OCI-LY1 (cell line): Measurements from ENCODE around the gene ABCF3.

ENCODE experiments used
- CTCF ChIP-seq: fragments of 200-600 bp; sonication (generic), shearing (Covaris generic); IDR thresholded peaks from 2 replicates; pipeline ENCODE4 v1.5.1; 2017; ENCODE audit warnings: mild to moderate bottlenecking, antibody characterized with exemption, low read length, moderate library complexity, mixed read lengths
- EZH2 ChIP-seq: fragments of 200-600 bp; sonication (generic), shearing (Covaris generic); IDR thresholded peaks from 2 replicates; pipeline ENCODE4 v1.8.0; 2017; ENCODE audit warnings: borderline replicate concordance, mixed run types, mild to moderate bottlenecking, antibody characterized with exemption, low read length, moderate library complexity, mixed read lengths

- peak; percentile 80 for TF ChIP-seq CTCF
- TF ChIP-seq EZH2 = no peak
Measured at GRCh38 chr3:184145111-184145524, 40.9 kb upstream of the ABCF3 start.
